ENCODE data around the gene STUB1. TPM values are rescaled to one million over a fixed set of nuclear protein-coding genes. Genes with fewer than 3 reads are reported as not detected.

The STUB1 gene
- total RNA-seq, 1 experiment from 2014 or later: 111 TPM

DNA sequence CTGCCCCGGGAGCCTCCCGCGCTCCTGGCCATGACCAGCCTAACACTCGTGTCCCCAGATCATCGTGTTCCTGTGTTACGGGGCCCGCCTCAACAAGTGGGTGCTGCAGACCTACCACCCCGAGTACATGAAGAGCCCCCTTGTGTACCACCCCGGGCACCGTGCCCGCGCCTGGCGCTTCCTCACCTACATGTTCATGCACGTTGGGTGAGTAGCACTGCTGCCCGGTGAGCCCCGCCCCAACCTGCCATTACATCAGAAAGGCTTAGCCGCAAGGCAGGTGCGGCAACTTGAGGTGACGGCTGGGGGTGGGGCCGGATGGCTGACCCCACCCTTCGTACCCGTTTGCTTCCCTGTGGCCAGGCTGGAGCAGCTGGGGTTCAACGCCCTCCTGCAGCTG lies 3.3 kb upstream of the STUB1 start:
- RAD21 ChIA-PET (ENCODE audit: low non-redundant PET in 1 of 2, low total read pairs in 2 of 2, uncharacterized antibody in 2 of 2, unreplicated experiment in 2 of 2): no interaction called here
- POLR2A ChIA-PET: no interaction called here
- DNase-seq (ENCODE audit: low read depth, low spot score): no peak
- Histone ChIP-seq H3K27me3 (ENCODE audit: insufficient read depth, low read length) (no peaks in the 10 kb centered on the region), H3K36me3 (ENCODE audit: control insufficient read depth in 1 of 2, insufficient read depth in 2 of 2, low read length in 2 of 2) (peaks cover 0 to 14% of the 10 kb centered on the region in 2 experiments; a peak in 3 of 4 replicates), H3K4me1 (ENCODE audit: control insufficient read depth in 1 of 2, insufficient read depth in 2 of 2, low read length in 2 of 2) (peaks cover 2 to 21% of the 10 kb centered on the region in 2 experiments; a peak in 3 of 4 replicates), H3K9me3 (ENCODE audit: control insufficient read depth in 1 of 2, insufficient read depth in 1 of 2, low read depth in 1 of 2, low read length in 2 of 2) (no peaks in the 10 kb centered on the region), H3K27ac (ENCODE audit: low read depth, low read length) (no peak overlapping the region), H2AFZ (ENCODE audit: low read depth, low read length, poor library complexity, severe bottlenecking) (no peak overlapping the region), H3K4me3 (replicated peaks in 1 of 2; ENCODE audit: low read depth in 1 of 2, low read length in 2 of 2) (no peak overlapping the region), H3K4me2 (ENCODE audit: low read length) (no peak overlapping the region), H3K9me2 (ENCODE audit: insufficient read depth) (no peaks in the 10 kb centered on the region), H3K9ac (ENCODE audit: low read length) (no peak overlapping the region), H3K79me2 (ENCODE audit: insufficient read depth, low read length) (peaks cover 14% of the 10 kb centered on the region), H4K20me1 (ENCODE audit: insufficient read depth) (no peaks in the 10 kb centered on the region)
- no peak for TF ChIP-seq YY1 (IDR thresholded peaks at IDR 0.05; ENCODE audit: extremely low read depth, insufficient replicate concordance, low read depth, low read length)
- TF ChIP-seq EZH2phosphoT487 (IDR thresholded peaks at IDR 0.05; ENCODE audit: borderline replicate concordance): no peak
- no peak for TF ChIP-seq POLR2A (IDR thresholded peaks at IDR 0.05; ENCODE audit: borderline replicate concordance, extremely low read depth, insufficient read depth, insufficient read length)
- TF ChIP-seq, protein P1, sequence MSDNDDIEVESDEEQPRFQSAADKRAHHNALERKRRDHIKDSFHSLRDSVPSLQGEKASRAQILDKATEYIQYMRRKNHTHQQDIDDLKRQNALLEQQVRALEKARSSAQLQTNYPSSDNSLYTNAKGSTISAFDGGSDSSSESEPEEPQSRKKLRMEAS (IDR thresholded peaks at IDR 0.05): no peak
- TF ChIP-seq SP1 (IDR thresholded peaks at IDR 0.05; ENCODE audit: low read depth): no peak
- no peak for TF ChIP-seq FOSL1 (IDR thresholded peaks at IDR 0.05; ENCODE audit: low read depth)
- TF ChIP-seq SIN3A (IDR thresholded peaks at IDR 0.05; ENCODE audit: low read depth): no peak
- TF ChIP-seq EZH2 (IDR thresholded peaks at IDR 0.05): no peak
- no peak for TF ChIP-seq POLR2AphosphoS5 (IDR thresholded peaks at IDR 0.05; ENCODE audit: low read depth, low read length)
- no peak for TF ChIP-seq EGR1 (IDR thresholded peaks at IDR 0.05; ENCODE audit: low read depth)
- ATAC-seq: no peak
- intact Hi-C loops (cut with micrococcal nuclease): no loop called here
- no TSS peak for BruUV-seq (replicated peaks)
- CTCF ChIA-PET: no interaction called here

GRCh38 chr16:677316-678190 lies 2.7 kb upstream of the STUB1 start:
- Histone ChIP-seq H3K4me3 (replicated peaks in 1 of 2; ENCODE audit: low read depth in 1 of 2, low read length in 2 of 2) (no peak overlapping the region), H3K27ac (ENCODE audit: low read depth, low read length) (no peak overlapping the region), H4K20me1 (ENCODE audit: insufficient read depth) (no peaks in the 10 kb centered on the region), H2AFZ (ENCODE audit: low read depth, low read length, poor library complexity, severe bottlenecking) (no peak overlapping the region), H3K4me2 (ENCODE audit: low read length) (no peak overlapping the region), H3K9me3 (ENCODE audit: control insufficient read depth in 1 of 2, insufficient read depth in 1 of 2, low read depth in 1 of 2, low read length in 2 of 2) (no peaks in the 10 kb centered on the region), H3K36me3 (ENCODE audit: control insufficient read depth in 1 of 2, insufficient read depth in 2 of 2, low read length in 2 of 2) (peaks cover 0 to 19% of the 10 kb centered on the region in 2 experiments; a peak in 2 of 4 replicates), H3K79me2 (ENCODE audit: insufficient read depth, low read length) (peaks cover 21% of the 10 kb centered on the region), H3K27me3 (ENCODE audit: insufficient read depth, low read length) (no peaks in the 10 kb centered on the region), H3K9me2 (ENCODE audit: insufficient read depth) (no peaks in the 10 kb centered on the region), H3K9ac (ENCODE audit: low read length) (no peak overlapping the region), H3K4me1 (ENCODE audit: control insufficient read depth in 1 of 2, insufficient read depth in 2 of 2, low read length in 2 of 2) (peaks cover 5 to 27% of the 10 kb centered on the region in 2 experiments; a peak in 3 of 4 replicates)
- DNase-seq (ENCODE audit: low read depth, low spot score) (no peak), ATAC-seq (no peak)
- CTCF ChIA-PET: no interaction called here
- no TSS peak for BruUV-seq (replicated peaks)
- TF ChIP-seq ZFX (IDR thresholded peaks at IDR 0.05) (no peak), SRF (IDR thresholded peaks at IDR 0.05; ENCODE audit: low read depth) (no peak), SP1 (IDR thresholded peaks at IDR 0.05; ENCODE audit: low read depth) (no peak), RAD21 (IDR thresholded peaks at IDR 0.05; ENCODE audit: low read depth) (no peak), ELF1 (IDR thresholded peaks at IDR 0.05; ENCODE audit: borderline replicate concordance, low read depth) (no peak), YY1 (IDR thresholded peaks at IDR 0.05; ENCODE audit: extremely low read depth, insufficient replicate concordance, low read depth, low read length) (no peak), JUND (IDR thresholded peaks at IDR 0.05) (no peak)
- POLR2A ChIA-PET: no interaction called here
- RAD21 ChIA-PET (ENCODE audit: low non-redundant PET in 1 of 2, low total read pairs in 2 of 2, uncharacterized antibody in 2 of 2, unreplicated experiment in 2 of 2): no interaction called here
- intact Hi-C loops (cut with micrococcal nuclease): no loop called here
